A204.1 (cell line): Measurements from ENCODE around the gene DEDD2.
A peak's percentile ranks its signal among the peaks of the same experiment; 100 is the strongest.
"Not testable (repeated sequence)": the region's sequence is repeated elsewhere in the genome, so short reads cannot be mapped to it uniquely, and the experiment has no call there.

ENCODE experiments used
- FAIRE-seq: peaks from 2 replicates; lab custom pipeline; 2012; peaks lifted over from hg19 to GRCh38; lab: Jason Lieb, UNC

Gene DEDD2

GRCh38 chr19:42217520-42218437 is at the start of gene DEDD2:
Gene DEDD2, minus strand, starts transcription at chr19:42217677. Its CDS starts 670 bp downstream, at chr19:42217007.
- peak; percentile 92 for FAIRE-seq

- not testable (repeated sequence) for FAIRE-seq
Measured at GRCh38 chr19:42266928-42267603, 49.6 kb upstream of the DEDD2 start.

GRCh38 chr19:42266105-42266504 is 48.6 kb upstream of the DEDD2 start:
- FAIRE-seq = not testable (repeated sequence)

GRCh38 chr19:42261763-42262162 is 44.3 kb upstream of the DEDD2 start:
- no peak for FAIRE-seq

GRCh38 chr19:42257842-42258241 is 40.4 kb upstream of the DEDD2 start:
- FAIRE-seq = not testable (repeated sequence)

- FAIRE-seq = no peak
Measured at GRCh38 chr19:42255766-42256745, 38.6 kb upstream of the DEDD2 start.

- FAIRE-seq = no peak
Measured at GRCh38 chr19:42254850-42255765, 37.6 kb upstream of the DEDD2 start, which contains the start of gene ERF. Gene ERF, minus strand, starts transcription at chr19:42255128. Its CDS starts 129 bp downstream, at chr19:42254999.

- FAIRE-seq = no peak
Measured at GRCh38 chr19:42254089-42254849, 36.8 kb upstream of the DEDD2 start.

- no peak for FAIRE-seq
Measured at GRCh38 chr19:42253245-42254088, 36.0 kb upstream of the DEDD2 start.

GRCh38 chr19:42252365-42253244 is 35.1 kb upstream of the DEDD2 start:
- FAIRE-seq = no peak

GRCh38 chr19:42251572-42252358 is 34.3 kb upstream of the DEDD2 start:
- FAIRE-seq = no peak

GRCh38 chr19:42250666-42251531 is 33.4 kb upstream of the DEDD2 start:
- no peak for FAIRE-seq

GRCh38 chr19:42250183-42250665 is 32.7 kb upstream of the DEDD2 start:
- FAIRE-seq = no peak

GRCh38 chr19:42249769-42250168 is 32.3 kb upstream of the DEDD2 start:
- no peak for FAIRE-seq

GRCh38 chr19:42249149-42249750 is 31.8 kb upstream of the DEDD2 start:
- no peak for FAIRE-seq
